ENCODE measurements around the gene TLK2.

Gene TLK2

DNA sequence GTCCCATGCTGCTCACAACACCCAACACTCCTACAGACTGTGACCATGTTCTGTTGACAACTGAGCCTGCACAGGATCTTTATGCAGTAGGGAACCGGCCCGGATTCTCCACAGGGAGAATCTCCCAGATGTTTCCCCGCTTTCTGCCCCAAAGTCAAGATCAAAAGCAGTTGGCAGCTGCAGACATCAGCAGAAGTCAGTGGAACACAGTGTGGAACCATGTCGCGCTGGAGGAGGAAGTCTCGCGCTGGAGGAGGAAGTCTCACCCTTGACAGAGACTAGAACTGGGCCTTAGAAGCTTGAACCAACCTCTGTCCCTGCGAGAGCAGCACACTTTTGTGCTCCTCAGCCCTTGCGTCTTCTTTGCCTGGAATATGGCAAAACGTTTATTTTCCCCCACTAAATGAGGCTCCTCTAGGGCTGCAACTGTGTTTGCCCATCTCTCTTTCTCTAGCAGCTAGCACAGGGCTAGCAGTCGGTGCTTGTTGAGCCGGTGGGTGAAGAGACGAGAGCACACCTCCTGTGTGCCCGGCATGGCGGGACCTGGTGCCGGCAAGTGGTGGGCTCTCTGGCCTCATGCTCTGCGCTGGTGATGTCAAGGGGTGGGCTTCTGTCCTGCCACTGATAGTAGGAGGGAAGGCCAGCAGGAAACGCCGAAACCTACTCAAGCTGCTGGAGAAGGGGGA is 146.7 kb downstream of the TLK2 start:
- no peak for DNase-seq (ENCODE audit: extremely low spot score, insufficient read length, low read depth)
- no peak for FAIRE-seq

DNA sequence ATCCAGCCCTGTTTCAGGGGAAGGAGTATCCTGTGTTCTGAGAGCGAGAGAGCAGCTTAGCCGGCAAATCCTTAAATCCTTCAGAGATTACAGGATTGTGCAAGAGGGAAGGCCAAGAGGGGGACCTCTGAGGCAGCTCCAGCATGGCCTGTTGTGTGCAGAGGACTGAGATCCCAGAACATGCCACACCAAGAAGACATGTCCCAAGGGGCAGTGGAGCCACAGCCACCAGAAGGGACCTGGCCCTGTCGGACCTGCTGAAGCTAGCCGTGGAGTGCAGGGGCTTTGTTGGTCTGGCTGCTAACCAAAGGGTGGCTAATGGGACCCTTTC is 147.2 kb downstream of the TLK2 start:
- FAIRE-seq = no peak

DNA sequence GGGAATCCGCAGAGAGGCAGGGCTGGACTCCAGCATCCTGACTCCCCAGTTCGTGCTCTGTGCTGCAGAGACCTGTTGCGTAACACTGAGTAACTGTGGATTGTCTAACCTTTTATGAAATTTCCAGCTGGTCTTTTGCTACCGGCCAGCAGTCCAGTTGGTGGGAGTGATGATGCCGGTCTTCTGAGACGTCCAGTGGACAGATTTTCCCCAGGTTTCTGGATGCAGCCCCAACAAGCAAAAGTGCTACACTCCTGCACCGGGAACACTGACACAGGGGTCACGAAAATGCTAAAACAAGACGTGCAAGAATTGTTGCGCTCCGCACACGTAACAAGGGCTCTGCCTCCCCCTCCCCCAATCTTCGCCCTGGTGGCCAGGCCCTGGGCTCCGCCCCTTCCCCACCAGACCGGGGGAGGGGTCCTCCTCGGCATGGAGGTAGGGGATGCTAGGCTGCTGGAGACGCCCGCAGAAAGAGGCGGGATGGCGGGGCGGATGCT is 148.1 kb downstream of the TLK2 start:
- no peak for FAIRE-seq
- no peak for DNase-seq (ENCODE audit: extremely low spot score, insufficient read length, low read depth)

More for the DNA sequence above, 147.2 kb downstream of the TLK2 start:
- no peak for DNase-seq (ENCODE audit: extremely low spot score, insufficient read length, low read depth)

DNA sequence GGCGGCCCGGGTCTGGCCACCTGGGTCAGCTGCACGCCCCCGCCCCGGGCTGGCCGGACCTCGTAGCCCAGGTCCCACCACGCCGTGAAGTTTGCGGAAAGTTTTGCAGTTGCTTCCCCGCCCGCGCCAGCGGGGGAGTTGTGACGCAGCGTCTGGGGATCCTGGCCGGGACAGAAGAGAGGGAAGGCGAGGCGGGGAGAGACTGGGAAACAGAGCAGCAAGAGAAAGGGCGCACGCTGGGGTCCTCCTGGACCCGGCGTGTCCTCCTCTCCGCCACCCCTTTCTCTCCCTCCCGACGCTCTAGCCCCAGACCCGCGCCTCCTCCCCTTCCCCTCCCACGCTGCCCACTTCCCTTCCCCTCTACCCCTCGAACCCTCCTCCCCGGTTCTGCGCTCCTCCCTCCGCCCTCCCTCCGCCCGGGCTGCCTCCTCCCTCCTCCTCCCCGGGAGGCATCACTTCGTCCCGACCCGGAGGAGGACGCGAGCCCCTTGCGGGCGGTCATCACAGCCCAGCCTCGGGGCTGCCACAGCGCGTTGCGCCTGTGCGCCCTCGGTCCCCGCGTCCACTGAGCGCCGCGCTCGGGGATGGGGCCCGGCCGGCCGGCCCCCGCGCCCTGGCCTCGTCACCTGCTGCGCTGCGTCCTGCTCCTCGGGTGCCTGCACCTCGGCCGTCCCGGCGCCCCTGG is 148.7 kb downstream of the TLK2 start, which contains the start of gene MRC2:
Gene MRC2 (plus strand): TSS at position 452 of the 685 bp plus-strand sequence. CDS start 133 bp downstream, at position 585.
- FAIRE-seq = no peak
- DNase-seq (ENCODE audit: extremely low spot score, insufficient read length, low read depth) = no peak

DNA sequence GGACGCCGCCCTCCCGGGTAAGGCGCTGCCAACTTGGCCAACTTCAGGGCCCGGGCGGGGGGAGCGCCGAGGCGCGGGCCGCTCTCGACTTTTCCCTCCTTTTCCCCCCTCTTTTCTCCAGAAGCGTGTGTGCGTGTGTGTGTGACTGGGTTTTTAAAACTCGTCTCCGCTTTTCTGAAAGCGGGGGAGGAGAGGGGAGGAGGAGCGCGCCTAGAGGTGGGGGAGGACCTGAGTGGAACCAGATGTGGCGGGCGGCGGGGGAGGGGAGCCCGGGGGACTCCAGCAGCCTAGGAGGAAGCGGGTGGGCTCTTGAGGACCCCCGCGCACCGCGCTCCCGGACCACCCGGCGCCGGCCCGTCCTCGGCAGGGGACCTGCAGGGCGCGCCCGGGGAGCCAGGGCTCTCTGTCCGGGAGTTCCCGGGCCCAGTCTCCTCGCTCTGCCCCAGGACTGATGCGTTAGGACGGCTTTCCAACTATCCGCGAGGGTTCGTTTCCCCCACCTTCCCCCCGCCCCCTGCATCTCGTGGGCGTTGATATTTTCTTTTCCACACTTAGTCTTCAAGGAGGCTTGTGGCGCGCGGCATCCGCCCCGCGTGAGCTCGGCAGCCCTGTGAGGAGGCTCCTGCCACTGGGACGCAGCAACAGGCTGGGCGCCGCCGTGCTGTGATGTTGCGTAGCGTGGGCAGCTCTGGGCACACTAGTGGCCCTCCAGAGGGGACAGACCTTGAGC is 149.4 kb downstream of the TLK2 start:
- DNase-seq (ENCODE audit: extremely low spot score, insufficient read length, low read depth) (no peak), FAIRE-seq (peak; percentile 18)

DNA sequence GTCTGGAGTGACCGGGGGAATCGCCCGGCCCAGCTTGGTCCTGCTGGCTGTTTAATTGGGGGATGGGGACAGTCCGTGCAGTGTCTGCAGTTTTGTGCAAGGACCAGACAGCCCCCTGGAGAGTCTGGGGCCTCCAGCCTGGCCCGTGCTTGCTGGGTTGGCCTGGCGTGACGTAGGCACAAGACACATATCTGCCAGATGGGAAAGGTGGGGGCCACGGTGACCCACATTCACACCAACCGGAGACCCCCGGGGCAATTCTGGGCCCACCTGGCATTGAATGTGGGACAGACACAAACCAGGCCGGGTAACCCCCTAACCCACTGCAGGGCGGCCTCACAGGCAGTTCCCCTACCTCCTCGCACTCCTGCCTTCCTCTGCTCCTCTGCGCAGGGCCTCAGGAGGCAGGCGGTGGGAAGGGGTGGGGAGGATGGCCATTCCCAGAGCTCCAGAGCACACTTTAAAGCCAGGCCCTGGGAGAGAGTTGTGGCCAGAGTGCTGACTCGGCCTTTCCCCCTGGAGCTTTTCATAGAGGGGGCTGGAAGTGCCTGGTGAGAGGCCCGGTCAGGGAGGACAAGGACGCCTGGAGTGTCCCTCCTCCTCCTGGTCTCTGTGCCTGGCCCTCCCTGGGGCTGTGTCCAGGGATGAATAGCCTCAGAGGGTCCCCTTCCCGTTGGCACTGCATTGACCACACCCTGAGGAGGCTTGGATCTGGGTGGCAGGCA is 150.4 kb downstream of the TLK2 start:
- DNase-seq (ENCODE audit: extremely low spot score, insufficient read length, low read depth) (no peak), FAIRE-seq (no peak)

DNA sequence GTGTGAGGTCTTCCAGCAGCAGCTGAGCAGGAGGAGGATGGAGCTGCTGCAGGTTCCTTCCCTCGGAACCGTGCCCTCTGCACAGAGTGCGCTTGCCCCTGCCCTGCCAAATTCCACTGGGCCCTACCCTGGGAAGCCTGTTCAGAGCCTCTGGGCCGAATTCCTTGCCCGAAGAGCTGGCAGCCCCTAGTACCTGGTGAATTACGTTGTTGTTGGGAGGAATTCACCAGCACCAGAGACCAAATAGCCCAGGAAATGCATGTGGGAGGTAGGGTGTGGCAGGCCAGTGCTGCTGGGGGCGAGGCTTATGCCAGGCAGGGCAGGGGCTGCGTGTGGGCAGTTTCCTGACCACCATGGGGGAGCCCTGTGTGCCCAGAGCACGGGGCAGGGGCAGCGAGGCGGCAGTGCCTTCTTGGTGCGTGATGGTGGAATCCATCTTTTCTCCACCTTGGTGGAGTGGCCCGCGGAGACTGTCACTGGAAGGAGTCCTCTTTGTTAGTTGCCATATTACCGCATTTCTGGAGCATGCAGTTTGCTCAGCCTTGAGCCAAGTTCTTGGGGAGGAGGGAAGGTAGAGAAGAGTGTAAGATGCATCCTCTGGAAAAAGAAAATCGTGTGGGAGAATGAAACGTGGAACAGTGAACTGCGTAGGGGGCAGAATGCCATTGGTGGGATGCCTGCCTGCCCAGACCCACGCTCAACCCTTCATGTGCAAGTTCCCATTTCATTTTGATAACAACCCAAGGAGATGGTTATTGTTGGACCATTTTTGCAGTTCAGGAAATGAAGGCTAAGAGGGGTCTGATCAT is 151.1 kb downstream of the TLK2 start:
- FAIRE-seq (no peak), DNase-seq (ENCODE audit: extremely low spot score, insufficient read length, low read depth) (no peak)

DNA sequence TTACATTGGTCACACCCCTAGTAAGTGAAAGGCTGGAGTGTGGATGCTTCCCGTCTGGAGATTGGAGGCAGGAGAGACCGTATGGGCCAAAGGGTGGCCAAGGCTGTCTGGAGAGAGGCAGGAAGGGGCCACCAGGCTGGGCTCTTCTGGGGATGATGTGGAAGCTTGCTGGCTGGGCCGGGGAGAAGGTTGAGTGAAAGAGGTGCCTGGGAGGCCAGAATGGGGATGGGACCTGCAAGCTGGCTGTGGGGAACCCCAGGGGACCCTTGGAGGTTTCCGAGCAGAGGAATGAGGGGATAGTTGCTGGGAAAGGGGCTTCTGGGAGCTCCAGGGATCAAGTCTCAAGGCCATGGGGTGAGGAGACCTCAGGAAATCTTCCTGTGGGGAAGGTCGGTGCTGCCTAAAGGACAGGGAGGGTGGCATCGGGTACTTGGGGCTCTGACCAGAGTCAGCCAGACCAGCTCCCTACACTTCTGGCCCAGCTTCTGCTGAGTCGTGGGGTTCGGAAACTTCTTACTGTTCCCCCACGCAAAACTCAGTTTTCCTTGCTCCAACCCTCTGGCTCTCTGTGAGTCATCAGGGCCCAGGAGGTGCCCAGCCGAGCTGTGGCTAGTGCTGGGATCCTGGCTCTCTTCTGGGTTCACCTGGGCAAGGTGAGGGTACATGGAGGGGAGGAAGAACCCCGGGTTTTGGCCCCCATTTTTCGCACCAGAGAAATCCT is 151.9 kb downstream of the TLK2 start:
- DNase-seq (ENCODE audit: extremely low spot score, insufficient read length, low read depth) (no peak), FAIRE-seq (no peak)

DNA sequence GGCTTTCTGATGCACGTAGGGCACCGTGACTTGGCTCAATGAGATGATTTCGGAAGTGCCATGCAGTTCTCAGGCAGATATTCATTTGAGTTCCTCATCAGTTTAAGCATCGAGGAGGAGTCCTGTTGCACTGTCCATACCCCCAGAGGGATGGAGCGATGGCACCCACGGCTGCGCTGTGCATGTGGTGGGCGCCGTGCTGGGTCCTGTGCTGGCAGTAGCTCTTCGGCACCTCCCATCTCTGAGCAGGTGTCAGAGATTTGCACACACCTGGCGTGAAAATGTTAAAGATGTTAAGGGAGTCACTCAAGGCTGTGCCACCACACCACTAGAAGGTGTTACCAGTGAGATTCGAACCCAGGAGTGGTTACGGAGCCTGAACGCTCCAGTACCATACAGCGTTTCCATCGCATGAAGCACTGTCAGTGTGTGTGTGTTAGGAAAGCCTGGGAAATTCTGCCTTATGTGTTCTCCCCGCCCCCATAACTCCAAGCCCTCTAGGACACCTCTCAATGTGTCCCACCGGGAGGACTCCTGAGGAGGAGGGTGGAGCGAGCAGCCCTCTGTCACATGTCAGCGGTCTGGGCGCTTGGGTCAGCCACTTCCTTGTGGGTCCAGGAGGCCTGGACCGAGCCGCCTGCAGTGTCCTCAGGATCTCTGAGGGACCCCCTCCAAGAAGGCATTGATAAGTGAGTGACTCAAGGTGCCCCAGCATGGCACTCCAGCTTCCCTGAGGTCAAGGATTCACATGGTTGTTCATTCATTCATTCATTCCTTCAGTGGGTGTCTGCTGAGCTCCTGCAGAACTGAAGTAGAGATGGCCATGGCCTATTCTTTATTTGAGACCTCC is 152.7 kb downstream of the TLK2 start:
- DNase-seq (ENCODE audit: extremely low spot score, insufficient read length, low read depth) (no peak), FAIRE-seq (no peak)

DNA sequence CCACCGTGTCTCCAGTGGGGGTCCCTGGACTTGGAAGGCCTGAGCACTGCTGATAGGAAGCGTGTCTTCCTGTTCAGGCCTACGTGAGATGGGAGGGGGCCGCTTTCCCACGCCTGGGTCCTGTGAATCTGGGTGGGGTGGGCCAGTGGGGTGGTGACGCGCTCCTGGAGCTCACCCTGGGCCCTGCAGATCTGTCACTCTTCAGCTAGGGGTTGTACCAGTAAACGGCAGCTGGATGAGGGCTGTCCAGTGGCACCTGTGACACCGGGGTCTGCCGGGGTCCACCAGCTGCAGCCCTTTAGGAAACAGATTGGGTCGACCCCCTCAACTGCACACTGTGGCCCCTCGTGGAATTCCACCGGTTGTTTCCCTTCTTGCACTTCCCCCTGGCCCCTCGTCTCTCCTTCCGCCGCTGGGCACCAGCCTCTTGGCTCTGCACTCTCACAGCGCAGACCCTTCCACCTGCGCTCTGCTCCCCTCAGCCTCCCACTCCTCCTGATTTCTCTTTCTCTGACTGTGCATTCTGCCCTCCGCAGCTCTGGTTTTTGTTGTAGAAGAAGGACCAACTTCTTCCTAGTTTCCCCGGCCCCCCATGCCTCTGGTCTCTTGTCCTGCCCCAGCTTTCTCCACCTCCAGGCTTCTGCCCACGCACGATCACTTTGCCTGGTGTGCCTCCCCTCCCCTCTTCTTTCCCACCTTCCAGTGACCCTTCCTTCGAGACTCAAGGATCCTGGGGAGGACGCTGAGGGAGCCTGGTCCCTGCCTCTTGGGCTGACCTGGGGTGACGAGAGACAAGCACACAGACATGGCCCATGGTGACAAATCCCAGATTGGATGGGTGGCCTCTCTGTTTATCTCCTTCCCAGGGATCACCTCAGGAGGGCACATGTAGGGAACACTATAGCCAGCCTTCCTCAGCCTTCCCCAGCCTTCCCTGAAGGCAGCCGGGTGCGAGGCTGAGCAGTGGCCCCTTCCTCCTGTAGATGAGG is 153.6 kb downstream of the TLK2 start:
- FAIRE-seq (no peak), DNase-seq (ENCODE audit: extremely low spot score, insufficient read length, low read depth) (no peak)

DNA sequence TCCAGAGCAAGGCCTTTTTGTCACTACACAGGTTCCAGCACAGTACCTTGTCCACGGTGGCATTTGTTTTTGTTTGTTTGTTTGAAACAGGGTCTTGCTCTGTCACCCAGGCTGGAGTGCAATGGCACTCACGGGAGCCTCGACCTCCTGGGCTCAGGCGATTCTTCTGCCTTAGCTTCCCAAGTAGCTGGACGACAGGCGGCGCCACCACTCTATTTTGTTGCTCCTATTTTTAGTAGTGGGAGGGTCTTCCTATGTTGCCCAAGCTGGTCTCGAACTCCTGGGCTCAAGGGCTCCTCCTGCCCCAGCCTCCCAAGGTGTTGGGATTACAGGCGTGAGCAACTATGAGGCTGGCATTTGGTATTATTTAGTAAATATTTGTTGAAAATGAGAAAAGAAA is 159.2 kb downstream of the TLK2 start:
- FAIRE-seq = no peak
- DNase-seq (ENCODE audit: extremely low spot score, insufficient read length, low read depth) = no peak

DNA sequence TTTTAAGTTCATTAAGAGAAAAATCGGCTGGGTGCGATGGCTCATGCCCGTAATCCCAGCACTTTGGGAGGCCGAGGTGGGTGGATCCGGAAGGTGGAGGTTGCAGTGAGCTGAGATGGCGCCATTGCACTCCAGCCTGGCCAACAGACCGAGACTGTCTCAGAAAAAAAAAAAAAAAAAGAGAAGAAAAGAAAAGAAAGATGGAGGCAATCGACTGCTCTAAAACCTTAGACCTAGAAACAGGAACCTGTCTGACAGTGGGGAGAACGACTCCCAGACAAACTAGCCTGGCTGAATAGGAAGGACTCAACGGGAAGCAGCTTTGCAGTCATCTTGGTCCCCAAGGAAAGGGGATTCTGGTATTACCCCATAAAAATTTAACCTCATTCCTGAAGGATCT is 162.5 kb downstream of the TLK2 start:
- no peak for FAIRE-seq

DNA sequence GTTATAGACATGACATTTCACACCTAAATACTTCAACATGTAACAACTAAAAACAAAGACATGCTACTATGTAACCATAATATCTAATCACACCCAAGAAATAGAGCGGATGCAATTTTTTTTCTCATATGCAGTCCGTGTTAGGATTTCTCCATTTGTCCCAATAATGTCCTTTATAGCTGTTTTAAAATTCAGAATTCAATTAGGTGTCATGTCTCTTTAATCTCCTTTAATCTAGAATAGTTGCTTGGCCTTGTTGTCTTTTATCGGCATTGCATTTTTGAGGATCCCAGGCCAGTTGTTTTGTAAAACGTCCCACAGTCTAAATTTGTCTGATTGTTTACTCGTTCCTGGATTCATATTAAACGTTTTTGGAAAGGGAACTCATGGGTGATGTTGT is 163.3 kb downstream of the TLK2 start:
- DNase-seq (ENCODE audit: extremely low spot score, insufficient read length, low read depth) (no peak), FAIRE-seq (no peak)

More for the DNA sequence above, 162.5 kb downstream of the TLK2 start:
- DNase-seq (ENCODE audit: extremely low spot score, insufficient read length, low read depth) = no peak

DNA sequence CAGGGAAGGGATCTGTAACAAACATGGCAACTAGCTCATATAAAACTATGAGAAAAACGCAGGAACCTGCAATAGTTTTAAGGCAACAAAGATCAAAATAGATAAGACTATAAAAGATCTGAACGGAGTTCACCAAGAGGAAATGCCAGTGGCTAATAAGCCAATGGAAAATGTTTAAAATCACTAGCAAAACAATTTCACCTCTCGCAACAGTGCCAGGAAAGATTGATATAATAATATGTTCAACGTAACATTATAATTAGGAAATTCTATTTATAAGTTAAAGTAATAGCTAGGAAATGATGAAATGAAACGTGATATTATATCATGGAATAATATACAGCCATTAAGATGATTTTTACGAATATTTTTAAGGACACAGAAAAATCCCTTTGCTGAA is 164.9 kb downstream of the TLK2 start:
- no peak for DNase-seq (ENCODE audit: extremely low spot score, insufficient read length, low read depth)
- FAIRE-seq = no peak

DNA sequence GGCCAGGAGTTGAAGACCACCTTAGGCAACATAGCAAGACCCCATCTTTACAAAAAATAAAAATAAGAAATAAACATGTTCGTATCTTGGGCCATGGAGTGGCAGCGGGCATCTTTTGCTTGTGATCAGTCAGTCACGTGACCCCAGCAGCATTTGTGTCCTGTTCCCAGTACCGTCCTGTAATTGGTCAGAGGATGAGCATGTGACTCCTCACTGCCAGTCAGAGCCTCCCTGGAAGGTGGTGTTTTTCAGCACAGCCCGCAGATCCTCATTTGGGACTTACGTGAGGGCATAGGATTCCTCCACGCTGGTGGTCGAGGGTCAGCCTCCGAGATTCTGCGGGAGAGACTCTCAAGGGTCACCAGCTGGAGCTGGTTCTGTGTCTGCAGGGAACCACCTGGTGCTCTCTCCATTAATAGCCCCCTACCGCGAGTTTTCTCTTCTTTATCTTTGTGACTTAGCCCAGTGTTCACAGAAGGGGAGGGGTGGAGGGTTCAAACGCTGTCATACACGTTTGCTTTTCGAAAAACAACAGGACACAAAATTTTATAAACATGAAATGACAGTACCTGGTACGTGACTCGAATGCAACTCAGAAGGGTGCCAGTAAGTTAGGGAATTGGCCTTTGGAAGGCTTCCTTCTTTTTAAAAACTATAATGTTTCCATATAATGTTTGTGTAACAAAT is 166.0 kb downstream of the TLK2 start:
- DNase-seq (ENCODE audit: extremely low spot score, insufficient read length, low read depth) (no peak), FAIRE-seq (no peak)

DNA sequence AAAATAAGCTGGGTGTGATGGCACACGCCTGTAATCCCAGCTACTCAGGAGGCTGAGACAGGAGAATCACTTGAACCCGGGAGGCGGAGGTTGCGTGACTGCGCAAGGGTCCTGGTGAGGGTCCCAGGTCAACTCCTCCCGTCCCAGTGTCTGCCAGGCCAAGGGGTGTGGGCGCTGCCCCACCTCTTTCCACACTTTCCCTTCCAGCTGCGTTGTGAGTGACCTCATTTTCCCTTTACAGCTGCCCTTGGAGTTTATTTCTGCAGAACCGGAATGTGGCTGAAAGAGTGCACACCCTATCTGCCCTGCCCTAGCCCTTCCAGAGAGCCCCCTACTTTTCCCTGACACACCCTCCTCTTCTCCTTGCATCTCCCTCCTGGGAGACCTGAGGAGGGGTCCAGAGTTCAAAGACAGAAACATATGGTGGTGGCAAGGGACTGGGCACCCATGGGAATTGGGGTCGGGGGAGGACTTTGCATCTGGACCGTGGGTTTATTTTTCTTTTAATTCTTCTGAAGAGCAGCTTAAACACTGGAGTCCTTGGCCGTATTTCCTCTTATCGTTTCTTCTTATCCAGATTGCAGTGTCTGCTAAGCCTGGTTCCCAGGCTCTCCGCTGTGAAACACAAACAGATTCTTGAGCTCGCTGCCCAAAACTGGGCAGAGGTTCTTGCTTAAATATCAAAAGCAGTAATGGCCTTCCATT is 169.8 kb downstream of the TLK2 start:
- DNase-seq (ENCODE audit: extremely low spot score, insufficient read length, low read depth) (no peak), FAIRE-seq (no peak)

Measured in GM18507 (cell line).